Measurements from ENCODE around the gene CLTA. TPM values are rescaled to one million over a fixed set of nuclear protein-coding genes. Genes with fewer than 3 reads are reported as not detected.

The CLTA gene
- total and polyA plus RNA-seq, 9 donors = 170 to 243 (median 216) TPM

- no peaks in the 10 kb centered on the region for H3K9me3 ChIP-seq
- H3K27me3 ChIP-seq = no peaks in the 10 kb centered on the region
- no peak overlapping the region for H3K27ac ChIP-seq
- no peak for TF ChIP-seq POLR2A (IDR thresholded peaks at IDR 0.05)
- TF ChIP-seq CTCF (IDR thresholded peaks at IDR 0.05) = no peak
- TF ChIP-seq EP300 (IDR thresholded peaks at IDR 0.05) = no peak
- H3K36me3 ChIP-seq = no peaks in the 10 kb centered on the region
- no peak for DNase-seq
- H3K4me3 ChIP-seq = no peak overlapping the region
- intact Hi-C loops (cut with DNase I) = no loop called here
- H3K4me1 ChIP-seq (ENCODE audit: insufficient read depth) = peaks cover 7% of the 10 kb centered on the region
Measured at GRCh38 chr9:36187414-36187813, 3.3 kb upstream of the CLTA start.

GRCh38 chr9:36188212-36188611 is 2.5 kb upstream of the CLTA start:
- no peaks in the 10 kb centered on the region for H3K36me3 ChIP-seq
- no peaks in the 10 kb centered on the region for H3K9me3 ChIP-seq
- no peak overlapping the region for H3K27ac ChIP-seq
- intact Hi-C loops (cut with DNase I) = no loop called here
- H3K4me3 ChIP-seq = no peak overlapping the region
- DNase-seq = no peak
- TF ChIP-seq EP300 (IDR thresholded peaks at IDR 0.05) = no peak
- TF ChIP-seq POLR2A (IDR thresholded peaks at IDR 0.05) = no peak
- TF ChIP-seq CTCF (IDR thresholded peaks at IDR 0.05) = no peak
- WGBS, 3 donors = 87 to 89% (median 88%) methylated on average over 5 of the region's 5 CpGs
- H3K27me3 ChIP-seq = no peaks in the 10 kb centered on the region
- H3K4me1 ChIP-seq (ENCODE audit: insufficient read depth) = peaks cover 13% of the 10 kb centered on the region

GRCh38 chr9:36189976-36190375 is 745 bp upstream of the CLTA start:
- Histone ChIP-seq H3K27ac (peak overlapping the region; percentile 74 to 75), H3K36me3 (no peaks in the 10 kb centered on the region), H3K4me1 (ENCODE audit: insufficient read depth) (peaks cover 16% of the 10 kb centered on the region), H3K9me3 (no peaks in the 10 kb centered on the region), H3K4me3 (peak overlapping the region; percentile 79), H3K27me3 (no peaks in the 10 kb centered on the region)
- intact Hi-C loops (cut with DNase I) = loop anchor here in 1 of 4 donors (10.0 kb wide), 1 partner anchor 135 kb away; no protein-coding TSS in a partner anchor
- TF ChIP-seq EP300 (IDR thresholded peaks at IDR 0.05) (no peak), CTCF (IDR thresholded peaks at IDR 0.05) (no peak), POLR2A (IDR thresholded peaks at IDR 0.05) (no peak)
- WGBS, 3 donors = 3 to 6% (median 3%) methylated on average over 9 of the region's 9 CpGs
- no peak for DNase-seq

- TF ChIP-seq POLR2A (IDR thresholded peaks at IDR 0.05) = no peak
- H3K27me3 ChIP-seq = no peaks in the 10 kb centered on the region
- H3K4me1 ChIP-seq (ENCODE audit: insufficient read depth) = peaks cover 16% of the 10 kb centered on the region
- WGBS, 3 donors = 0 to 2% (median 0%) methylated on average over 17 to 18 of the region's 18 CpGs
- intact Hi-C loops (cut with DNase I) = loop anchor here in 1 of 4 donors (10.0 kb wide), 1 partner anchor 134 kb away; no protein-coding TSS in a partner anchor
- H3K27ac ChIP-seq = peak overlapping the region; percentile 54 to 59
- H3K9me3 ChIP-seq = no peaks in the 10 kb centered on the region
- peak in 1 of 5 donors; percentile 26 for DNase-seq
- no peaks in the 10 kb centered on the region for H3K36me3 ChIP-seq
- peak overlapping the region; percentile 79 for H3K4me3 ChIP-seq
Measured at GRCh38 chr9:36191290-36191645, 547 bp downstream of the CLTA start.

- Histone ChIP-seq H3K27me3 (no peaks in the 10 kb centered on the region), H3K4me3 (peak overlapping the region; percentile 79), H3K9me3 (no peaks in the 10 kb centered on the region), H3K36me3 (no peaks in the 10 kb centered on the region), H3K27ac (no peak overlapping the region), H3K4me1 (ENCODE audit: insufficient read depth) (peaks cover 16% of the 10 kb centered on the region)
- no peak for TF ChIP-seq POLR2A (IDR thresholded peaks at IDR 0.05)
- no peak for DNase-seq
- WGBS, 3 donors = 1% methylated on average over 7 of the region's 7 CpGs
- intact Hi-C loops (cut with DNase I) = loop anchor here in 1 of 4 donors (10.0 kb wide), 1 partner anchor 133 kb away; no protein-coding TSS in a partner anchor
Measured at GRCh38 chr9:36191686-36192085, 965 bp downstream of the CLTA start.

All from ovary (tissue), 9 donors.